ELF-1 (cell line): Measurements from ENCODE around the gene AKR1C2.
A peak's percentile ranks its signal among the peaks of the same experiment; 100 is the strongest.
"Not testable (repeated sequence)": the region's sequence is repeated elsewhere in the genome, so short reads cannot be mapped to it uniquely, and the experiment has no call there.

Experiments
- DNase-seq: peaks from one replicate; pipeline ENCODE4 v3.0.0-alpha.2; 2016; ENCODE audit warnings: low read depth, low spot score

The AKR1C2 gene

GRCh38 chr10:4990217-4990616 lies 13.4 kb downstream of the AKR1C2 start:
- DNase-seq = no peak

GRCh38 chr10:4988000-4988641 lies 15.5 kb downstream of the AKR1C2 start:
- DNase-seq = not testable (repeated sequence)

GRCh38 chr10:4984971-4985594 lies 18.6 kb downstream of the AKR1C2 start:
- no peak for DNase-seq

DNA sequence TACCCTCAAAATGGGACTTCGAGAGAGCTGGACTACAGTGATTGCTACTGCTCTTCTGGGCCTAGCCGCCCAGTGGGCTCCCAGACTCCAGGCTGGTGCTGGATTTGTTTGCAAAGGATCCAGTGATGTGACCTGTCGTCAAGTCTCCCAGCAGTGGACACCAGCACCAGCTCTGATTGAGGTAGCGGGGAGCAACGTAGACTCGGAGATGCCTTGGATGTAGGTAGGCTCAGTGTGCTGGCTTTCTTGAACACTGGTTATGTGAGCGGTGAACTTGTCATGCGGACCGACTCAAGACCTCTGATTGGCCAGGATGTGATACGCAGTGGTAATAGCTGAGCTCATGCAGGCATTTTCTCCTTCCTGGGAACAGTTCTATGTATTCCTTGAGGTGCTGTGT lies 19.4 kb downstream of the AKR1C2 start:
- DNase-seq = no peak

DNA sequence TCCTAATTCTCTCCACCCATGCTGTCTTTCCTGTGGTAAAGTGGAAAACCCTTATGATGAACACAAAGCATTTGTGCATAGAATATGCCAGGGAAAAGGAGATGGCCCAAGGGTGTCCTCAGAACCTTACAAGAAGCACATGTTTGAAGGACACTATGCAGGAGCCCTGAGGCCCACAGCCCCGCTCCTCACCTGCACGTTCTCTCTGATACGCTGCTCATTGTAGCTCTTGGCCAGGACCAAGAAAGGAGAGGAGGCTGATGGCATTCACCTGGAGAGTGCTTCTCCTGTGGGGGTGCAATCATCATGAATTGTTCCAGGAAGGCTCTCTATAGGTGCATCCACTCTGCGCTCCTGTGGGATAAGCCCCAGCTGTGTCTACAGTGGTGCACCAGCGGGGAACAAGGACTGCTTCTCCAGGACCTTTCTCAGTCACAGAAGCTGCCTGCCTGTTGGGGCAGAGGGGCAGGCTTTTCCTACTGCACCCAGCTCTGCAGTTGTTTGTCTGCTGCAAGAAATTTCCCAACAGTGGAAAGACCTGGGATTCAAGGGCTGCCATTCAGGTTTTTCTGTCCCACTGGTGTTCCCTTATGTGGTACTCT lies 19.9 kb downstream of the AKR1C2 start:
- no peak for DNase-seq

GRCh38 chr10:4982764-4983226 lies 20.9 kb downstream of the AKR1C2 start:
- DNase-seq = no peak

GRCh38 chr10:4981722-4982471 lies 21.8 kb downstream of the AKR1C2 start:
- peak; percentile 64 for DNase-seq

DNA sequence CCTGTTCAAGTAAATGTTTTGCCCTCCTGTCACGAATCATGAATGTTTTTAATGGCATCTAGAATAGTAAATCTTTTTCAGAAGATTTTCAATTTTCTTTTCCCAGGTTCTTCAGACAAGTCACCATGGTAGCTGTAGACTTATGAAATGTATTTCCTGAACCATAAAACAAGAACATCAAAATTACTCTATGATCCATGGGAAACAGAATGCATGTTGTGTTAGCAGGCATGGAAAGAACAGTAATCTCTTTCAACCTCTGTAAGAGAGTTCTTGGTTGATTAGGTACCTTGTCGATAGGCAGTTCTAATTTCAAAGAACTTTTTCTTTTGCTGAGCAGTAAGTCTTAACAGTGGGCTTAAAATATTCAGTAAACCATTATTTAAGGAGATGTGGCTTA lies 22.9 kb downstream of the AKR1C2 start:
- DNase-seq = no peak

DNA sequence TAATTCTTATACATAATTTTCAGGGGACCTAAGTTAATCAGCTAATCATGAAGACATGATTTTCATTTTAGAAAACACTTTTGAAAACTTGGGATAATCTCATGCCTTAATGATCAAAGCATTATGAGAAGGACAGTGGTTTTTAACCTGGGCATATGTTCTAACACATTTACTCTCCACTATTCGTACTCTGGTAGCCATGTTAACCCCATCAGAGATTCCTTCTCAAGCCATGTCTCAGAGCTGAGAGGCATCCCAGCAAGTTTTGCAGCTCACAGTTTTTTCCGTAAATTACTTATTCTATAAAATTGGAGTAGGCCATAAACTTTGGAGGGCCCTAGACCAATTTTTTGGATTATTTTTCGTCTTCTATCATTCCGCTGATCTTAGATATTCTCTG lies 24.8 kb downstream of the AKR1C2 start:
- no peak for DNase-seq

DNA sequence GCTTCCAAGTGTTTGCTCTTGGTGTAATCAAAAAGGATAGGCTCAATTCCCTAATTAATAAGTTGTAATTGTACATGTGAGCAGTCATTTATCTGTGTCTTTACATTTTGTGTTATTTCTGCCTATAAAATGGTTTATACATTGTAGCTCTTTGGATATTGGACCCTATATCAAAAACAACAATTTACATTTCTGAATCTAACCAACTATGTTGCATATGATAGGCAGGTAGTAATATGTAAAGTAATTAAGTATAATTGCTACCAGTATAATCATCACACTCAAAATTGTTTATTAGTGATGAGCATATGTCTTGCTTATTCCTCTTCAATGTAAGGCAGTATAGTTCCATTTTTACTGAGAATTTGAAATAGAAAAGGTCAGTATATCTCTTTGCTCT lies 26.6 kb downstream of the AKR1C2 start:
- DNase-seq = no peak

- DNase-seq = not testable (repeated sequence)
Observed at GRCh38 chr10:4974400-4974799, 29.3 kb downstream of the AKR1C2 start.

- not testable (repeated sequence) for DNase-seq
Observed at GRCh38 chr10:4973294-4973693, 30.4 kb downstream of the AKR1C2 start.

- DNase-seq = not testable (repeated sequence)
Observed at GRCh38 chr10:4972369-4973142, 31.1 kb downstream of the AKR1C2 start.

- DNase-seq = not testable (repeated sequence)
Observed at GRCh38 chr10:4970362-4970761, 33.3 kb downstream of the AKR1C2 start.

DNA sequence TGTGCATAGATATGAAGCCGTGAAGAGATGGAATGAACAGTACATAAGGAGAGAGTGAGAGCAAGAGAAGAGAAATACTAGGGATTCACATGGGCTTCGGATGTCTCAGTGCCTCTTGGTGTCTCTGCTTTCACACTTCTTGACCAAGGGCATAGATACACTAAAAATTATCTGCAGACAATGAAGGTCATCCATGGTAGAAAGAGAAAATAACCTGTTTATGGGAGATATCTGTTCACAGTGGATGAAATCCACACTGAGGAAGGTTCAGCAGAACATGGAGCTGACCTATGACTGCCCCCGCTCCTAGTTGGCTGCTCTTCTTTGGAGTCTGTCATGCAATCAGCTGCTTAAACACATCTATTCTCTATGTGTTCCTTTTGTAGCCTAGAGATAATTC lies 34.4 kb downstream of the AKR1C2 start:
- DNase-seq = not testable (repeated sequence)

- not testable (repeated sequence) for DNase-seq
Observed at GRCh38 chr10:4967189-4967588, 36.5 kb downstream of the AKR1C2 start.

- not testable (repeated sequence) for DNase-seq
Observed at GRCh38 chr10:4965763-4966162, 37.9 kb downstream of the AKR1C2 start.

- not testable (repeated sequence) for DNase-seq
Observed at GRCh38 chr10:4963815-4964154, 39.9 kb downstream of the AKR1C2 start.

GRCh38 chr10:4962876-4963814 lies 40.5 kb downstream of the AKR1C2 start, which contains the start of gene AKR1C1:
AKR1C1 (plus strand) TSS chr10:4963415; CDS start chr10:4963445, 30 bp downstream.
- DNase-seq = not testable (repeated sequence)

DNA sequence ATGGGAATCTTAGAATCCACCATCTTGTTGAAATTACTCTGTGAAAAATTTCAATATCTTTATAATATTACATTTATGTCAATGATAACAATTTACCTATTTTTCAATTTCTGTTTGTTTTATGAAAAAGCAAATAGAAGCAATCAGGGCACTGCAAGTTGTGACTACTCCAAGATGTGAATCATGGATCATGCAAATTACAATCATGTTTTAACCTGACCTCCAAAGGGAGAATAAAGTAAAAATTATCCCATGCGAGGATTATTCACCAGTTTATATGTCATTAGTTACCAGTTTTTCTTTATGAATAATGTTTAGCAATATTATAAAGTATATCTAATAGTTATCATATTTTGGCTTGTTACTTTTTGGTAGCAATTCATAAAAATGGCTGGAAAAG lies 41.3 kb downstream of the AKR1C2 start:
- not testable (repeated sequence) for DNase-seq
